D341Med (cell line): ENCODE results near the gene PDK4.
"Not testable (repeated sequence)": the region's sequence is repeated elsewhere in the genome, so short reads cannot be mapped to it uniquely, and the experiment has no call there.

Experiments used
- DNase-seq: peaks from one replicate; pipeline ENCODE4 v3.0.0; 2012; ENCODE audit warnings: low spot score

PDK4 gene

DNA sequence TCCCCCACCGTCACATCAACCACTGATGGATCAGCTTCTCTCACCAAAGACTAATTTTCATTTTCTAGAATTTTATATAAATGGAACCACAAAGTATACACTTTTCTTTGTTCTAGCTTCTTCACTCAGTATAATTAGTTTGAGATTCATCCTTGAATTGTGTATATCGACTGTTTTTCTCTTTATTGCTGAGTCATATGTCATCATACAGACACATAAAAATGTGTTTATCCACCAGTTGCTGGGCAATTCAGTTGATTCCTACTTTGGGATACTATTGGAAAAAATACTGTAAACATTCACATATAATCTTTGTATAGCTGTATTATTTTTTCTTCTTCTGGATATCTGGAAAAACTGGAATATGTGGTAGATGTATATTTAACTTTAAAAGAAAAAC is 26.6 kb downstream of the PDK4 start:
- DNase-seq: no peak

DNA sequence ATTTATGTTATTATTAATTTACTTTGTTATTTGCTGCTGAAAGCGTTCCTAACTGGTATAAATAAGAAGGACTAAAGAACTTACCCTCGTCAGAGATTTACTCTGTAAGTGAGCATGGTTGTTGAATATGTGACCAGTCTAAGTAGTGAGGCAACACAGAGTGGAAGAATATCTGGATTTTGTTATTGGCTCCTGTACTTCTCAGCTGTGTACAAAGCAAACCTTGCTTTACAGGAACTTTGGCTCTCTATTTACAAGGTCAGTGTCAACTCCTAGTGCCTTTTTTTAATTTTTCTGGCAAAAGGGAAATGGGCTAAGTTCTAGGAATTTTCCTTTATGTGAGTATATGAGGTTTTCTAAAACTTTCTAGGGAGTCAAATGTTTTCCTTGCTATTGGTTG is 35.6 kb downstream of the PDK4 start:
- DNase-seq: no peak

DNA sequence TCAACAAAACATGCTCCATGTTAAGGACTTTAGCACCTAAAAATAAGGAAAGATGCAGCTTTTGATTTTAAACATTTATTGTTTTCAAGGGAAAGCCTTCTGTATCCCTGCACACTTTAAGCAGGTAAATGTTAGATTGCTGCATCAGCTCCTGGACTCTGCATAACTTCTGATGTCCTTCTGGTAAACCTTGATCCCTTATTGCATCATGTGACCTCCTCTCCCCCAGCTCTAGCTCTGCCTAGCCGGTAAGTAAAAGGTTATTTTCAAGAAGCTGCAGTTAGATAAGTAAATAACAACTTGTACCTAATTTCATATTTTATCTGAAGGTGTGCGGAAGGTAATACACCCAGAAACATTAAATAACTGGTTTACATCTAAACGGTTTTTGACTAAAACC is 37.5 kb downstream of the PDK4 start:
- no peak for DNase-seq

DNA sequence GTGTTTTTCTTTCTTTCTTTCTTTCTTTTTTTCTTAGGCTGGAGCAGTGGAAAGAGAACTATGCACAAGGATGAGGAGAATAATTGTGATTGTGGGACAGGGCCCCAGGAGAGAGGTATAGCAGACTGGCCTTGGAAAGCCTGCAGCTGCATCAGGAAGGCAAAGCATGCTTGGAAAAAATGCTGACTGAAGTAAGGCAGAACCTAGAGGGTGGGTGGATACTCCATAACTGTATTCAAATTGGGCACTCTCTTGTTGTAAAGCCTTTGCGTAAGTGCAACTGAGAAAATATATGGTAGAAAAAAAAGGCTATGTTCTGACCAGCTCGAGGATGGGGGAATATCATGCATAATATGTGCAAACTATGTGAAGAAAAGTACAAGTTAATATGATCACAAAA is 39.5 kb downstream of the PDK4 start:
- DNase-seq: no peak

DNA sequence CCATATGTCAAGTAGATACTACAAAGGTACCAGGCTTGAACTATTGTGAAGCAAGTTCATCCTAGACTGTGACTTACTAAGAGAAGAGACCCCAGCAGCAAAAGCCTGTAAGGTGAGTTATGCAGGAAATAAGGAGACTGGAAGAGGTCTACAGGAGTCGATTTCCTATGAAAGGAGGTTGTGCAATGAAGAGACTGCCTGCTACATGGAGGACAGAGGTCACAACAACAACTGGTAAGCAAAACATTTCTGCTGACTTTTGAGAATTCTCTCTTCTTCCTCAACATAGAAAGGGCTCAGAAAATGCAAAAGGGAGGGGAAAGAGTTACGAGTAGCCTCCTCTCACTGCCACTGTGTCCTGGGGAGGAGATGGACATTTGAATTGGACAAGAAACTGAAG is 42.4 kb downstream of the PDK4 start:
- DNase-seq: no peak

DNA sequence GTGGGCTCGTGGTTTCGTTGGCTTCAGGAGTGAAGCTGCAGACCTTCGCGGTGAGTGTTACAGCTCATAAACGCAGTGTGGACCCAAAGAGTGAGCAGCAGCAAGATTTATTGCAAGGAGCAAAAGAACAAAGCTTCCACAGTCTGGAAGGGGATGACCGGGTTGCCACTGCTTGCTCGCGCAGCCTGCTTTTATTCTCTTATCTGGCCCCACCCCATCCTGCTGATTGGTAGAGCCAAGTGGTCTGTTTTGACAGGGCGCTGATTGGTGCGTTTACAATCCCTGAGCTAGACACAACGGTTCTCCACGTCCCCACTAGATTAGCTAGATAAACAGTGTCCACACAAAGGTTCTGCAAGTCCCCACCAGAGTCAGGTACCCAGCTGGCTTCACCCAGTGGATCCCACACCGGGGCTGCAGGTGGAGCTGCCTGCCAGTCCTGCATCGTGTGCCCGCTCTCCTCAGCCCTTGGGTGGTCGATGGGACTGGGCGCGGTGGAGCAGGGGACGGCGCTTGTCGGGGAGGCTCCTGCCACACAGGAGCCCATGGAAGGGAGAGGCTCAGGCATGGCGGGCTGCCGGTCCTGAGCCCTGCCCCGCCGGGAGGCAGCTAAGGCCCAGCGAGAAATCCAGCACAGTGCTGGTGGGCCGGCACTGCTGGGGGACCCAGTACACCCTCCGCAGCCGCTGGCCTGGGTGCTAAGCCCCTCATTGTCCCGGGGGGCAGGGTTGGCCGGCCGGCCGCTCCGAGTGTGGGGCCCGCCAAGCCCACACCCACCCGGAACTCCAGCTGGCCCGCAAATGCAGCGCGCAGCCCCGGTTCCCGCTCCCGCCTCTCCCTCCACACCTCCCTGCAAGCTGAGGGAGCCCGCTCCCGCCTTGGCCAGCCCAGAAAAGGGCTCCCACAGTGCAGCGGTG is 44.0 kb downstream of the PDK4 start:
- not testable (repeated sequence) for DNase-seq

DNA sequence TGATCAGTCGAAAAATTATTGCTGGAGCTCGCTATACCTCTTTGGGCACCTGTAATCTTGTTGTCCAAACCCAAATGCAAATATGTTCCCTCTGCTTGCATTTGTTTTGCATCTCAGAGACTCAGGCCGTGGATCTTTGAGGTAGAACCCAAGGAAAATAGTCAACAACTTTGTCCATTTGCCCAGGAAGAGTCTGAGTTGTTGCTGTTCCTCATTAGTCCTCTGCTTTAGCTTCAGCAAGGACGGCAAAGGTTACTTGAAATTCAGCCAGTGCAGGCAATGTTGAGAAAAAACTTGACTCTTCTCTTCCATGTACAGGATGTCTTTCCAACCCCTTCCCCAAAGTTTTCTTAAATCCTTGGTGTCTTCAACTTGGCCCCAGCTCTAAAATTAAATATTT is 45.8 kb downstream of the PDK4 start:
- DNase-seq: no peak

DNA sequence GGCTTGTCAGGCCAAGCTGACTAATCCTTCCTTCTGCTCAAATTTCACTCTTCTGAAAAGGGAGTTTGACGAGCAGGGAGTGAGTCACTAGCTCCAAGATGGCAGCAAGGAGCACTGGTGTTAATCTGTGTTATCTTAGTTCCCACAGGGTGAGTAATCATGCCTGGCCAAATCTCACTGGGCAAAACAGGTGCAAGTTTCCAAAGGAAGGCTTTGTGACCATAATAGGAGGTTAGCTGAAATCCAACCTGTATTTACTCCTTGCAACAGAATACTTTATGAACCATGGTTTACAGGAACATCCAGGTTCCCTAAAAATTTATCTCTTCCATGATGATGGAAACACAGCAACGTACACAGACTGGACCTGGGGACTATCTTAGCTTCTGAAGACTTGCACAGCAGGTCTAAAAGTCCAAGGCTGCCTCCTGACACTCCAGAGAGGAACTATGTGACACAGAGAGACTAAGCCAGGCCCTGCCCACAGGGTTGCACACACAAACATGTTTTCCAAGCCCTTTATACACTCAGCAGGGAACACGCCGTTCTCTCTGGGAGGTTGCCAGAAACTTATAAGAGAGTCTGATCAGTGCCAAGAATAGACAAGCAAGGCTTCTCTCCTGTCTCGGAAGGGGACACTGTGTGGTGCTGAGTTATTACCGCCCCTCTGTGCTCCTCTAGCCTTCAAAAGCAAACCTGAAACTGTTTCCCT is 46.3 kb downstream of the PDK4 start:
- DNase-seq: no peak

DNA sequence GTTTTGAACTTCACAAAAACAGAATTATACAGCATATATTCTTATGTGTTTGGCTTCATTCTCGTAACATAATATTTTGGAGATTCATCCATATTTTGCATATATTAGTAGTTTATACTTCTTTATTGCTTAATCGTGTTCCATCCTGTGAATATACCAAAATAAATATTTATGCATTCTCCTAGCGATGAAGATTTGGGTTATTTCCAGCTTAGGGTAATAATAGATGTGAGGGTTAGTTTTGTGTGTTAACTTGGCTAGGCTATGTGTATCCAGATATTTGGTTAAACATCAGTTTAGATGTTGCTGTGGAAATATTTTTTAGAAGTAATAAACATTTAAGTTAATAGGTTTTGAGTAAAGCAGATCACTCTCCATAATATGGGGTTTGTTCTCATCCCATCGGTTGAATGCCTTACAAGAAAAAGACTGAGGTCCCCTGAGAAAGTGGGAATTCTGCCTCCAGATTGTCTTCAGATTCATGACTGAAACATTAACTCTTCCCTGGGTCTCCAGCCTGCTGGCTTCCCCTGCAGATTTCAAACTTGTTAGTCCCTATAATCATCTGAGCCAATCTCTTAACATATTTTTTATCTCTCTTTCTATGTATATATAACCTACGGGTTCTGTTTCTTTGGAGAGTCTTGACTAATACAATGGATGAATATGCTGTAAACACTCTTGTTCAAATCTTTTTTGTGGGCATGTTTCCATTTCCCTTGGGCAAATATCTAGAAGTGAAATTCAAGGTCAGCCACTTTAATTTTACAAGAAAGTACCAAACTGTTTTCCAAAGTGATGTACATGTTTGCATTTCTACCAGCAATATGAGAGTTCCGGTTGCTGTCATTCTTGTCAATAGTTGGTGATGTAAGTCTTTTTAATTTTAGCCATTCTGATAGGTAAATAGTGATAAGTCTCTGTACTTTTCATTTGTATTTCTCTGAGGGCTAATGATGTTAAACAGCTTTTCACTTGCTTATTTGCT is 48.7 kb downstream of the PDK4 start:
- no peak for DNase-seq

DNA sequence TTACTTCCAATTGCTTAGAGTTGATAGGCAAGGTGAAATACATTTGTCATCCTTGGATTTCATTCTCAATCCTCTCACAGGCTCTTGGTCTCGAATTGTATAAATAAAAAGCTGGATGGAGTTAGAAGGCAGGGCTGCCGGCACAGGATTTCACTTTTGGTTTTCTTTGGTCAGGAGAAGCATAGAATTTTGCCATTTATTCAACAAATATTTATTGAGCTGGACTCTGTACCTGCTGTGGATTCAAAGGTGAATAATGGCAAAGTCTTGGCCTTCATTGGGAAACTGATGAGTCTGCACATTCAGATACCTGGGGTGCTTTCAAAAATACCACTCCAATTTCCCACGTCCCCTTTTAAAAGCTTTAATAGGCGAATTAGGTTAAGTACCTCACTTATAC is 49.7 kb downstream of the PDK4 start:
- no peak for DNase-seq

DNA sequence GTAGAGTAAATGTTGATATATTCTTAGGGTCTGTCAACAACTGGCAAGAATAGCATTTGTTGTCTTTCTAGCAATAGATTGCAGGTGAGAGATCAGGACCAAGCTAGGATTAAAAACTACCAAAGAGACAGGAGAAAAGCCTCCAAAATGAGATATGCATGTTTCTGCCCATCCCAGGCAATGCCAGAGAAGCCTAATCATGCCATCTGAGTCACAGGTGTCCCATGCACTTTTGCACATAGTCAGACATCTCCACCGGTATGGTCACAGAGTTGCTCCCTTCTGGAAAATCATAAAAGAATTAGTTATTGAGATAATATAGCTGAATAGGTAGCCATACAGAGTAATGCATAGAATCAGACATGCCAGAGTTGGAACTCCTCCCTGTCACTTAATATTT is 50.6 kb downstream of the PDK4 start:
- no peak for DNase-seq

DNA sequence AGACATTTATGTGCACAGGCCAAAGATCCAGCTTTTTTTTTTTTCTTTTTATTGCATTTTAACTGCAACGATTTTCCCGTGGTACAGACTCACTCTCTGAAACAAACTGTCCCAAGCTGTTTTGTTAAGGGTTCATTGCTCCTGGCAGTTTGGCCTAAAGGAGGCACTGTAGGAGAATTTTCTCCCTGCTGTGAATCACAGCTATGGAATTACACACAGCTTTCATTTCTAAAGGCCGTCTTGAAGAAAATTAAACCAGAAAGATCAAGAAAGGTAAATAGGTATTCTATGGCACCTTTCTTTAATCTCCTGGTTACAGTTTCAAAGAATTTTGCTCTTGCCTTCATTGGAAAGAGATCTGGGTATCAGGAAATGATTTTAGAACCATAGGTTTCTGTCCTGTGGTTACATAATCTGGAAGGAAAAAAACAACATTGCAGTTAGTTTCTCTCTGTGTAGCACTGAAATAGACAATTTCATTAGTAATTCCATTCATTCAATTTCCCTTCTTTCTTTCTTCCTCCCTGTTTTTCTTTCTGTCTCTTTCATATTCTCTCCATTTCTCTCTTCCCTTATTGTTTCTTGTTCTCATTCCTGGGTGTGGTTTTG is 51.2 kb downstream of the PDK4 start:
- peak; percentile 56 for DNase-seq

DNA sequence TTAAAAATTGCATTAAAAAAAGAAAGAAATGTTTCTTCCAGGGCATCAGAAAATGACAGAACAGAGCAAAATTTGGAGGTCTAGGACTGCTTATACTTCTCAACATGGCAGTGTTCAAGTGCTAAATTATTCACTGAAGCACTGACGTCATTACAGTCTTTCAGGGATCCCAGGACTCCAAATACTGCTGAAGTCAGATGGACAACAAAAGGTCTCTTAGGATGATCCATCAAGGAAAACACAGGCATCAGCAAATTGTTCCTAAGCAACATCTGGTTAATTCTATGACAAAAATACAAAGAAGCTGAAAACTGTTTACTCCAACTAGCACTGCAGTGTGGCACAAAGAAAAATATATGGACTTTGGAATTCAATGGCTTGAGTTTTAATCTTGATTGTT is 52.1 kb downstream of the PDK4 start:
- DNase-seq: no peak

DNA sequence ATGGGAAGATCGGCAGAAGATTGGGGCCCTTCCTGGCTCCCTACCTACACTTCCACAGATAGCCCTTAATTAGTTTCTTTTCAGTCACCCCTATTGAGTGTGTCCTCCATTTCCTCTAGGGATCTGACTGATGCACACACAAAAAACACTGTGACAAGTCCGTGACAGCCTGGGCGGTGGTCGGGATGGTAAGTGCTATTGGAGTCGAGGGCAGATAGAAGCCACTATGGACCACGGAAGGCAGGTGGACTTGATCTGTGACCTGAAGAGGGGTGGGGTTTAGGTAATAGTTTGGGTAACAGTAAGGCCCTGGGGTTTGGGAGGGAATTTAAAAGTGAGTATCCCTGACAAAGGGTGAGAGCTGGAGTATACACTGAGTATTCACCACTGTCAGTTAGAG is 53.0 kb downstream of the PDK4 start:
- DNase-seq: no peak

DNA sequence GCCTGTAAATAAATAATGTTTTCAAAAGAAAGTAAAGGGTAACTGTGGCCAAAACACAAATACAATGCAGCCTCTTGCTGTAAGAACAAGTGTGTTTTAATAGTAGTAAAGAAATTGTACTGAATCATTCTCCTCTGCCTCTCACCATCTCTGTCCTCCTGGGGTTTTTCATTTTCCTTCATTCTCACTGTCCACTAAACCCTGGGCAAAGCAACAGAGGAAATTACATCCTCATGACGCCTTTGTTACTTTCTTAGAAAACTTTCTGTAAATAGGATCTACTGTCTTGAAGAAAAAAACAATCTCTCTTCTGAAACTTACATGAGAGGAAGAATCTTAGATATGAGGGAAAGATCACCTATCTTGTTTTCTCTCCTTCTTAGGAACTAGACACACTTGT is 56.0 kb downstream of the PDK4 start:
- DNase-seq: no peak

DNA sequence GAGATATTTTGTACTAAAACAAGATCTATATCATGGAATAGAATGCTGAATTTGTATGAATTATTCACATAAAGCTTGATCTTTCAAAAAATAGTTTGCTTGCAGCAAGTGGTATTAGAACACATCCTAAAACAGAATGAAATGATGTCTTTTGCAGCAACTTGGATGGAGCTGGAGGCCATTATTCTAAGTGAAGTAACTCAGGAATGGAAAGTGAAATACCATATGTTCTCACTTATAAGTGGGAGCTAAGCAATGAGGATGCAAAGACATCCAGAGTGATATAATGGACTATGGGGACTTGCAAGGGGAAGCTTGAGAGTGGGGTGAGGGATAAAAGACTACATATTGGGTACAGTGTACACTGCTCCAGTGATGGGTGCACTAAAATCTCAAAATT is 56.9 kb downstream of the PDK4 start:
- no peak for DNase-seq

DNA sequence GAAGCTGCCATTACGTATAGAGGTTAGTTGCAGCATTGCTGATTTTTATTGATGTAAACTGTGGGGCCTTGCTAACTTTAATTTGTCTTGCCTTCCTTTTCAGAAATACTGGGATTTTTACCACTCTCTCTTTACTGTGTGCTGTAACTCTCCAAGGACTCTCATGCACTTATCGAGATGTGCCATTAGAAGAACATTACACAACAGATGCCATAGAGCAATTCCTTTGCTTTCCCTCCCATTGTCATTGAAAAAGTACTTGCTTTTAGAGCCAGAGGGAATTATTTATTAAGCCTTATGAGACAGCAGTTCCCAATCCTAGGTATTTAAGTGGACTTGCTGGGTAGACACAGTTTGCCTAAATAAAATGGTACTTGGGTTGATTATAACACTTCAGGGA is 58.8 kb downstream of the PDK4 start:
- no peak for DNase-seq

DNA sequence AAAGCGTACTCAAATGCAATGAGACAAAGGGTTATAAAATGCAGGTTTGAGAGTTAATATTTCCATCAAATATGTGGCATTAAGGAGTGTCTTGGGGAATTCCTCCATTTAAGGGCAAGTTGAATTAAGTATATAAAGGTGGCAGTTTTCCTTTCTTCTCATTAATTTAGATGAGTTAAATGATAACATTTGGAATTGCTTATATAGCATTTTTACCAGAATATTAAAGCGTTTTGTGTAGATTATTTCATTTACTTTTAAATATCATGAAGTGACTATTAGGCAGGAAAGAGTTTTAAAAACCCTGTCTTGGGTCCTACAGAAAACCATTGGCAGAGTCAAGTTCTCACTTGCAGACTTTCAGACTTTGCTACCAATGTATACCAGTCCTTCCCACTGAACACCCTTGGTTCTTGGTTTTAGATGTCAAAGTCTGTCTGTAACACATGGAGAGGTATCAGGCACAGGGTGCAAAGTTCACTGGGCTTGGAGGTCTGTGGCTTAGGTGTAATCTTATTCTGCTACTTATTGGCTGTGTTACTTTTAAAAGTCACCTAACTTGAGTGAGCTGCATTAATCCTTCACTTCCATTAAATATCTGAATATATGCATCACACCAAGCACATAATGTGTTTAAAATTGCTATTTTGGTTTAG is 59.5 kb downstream of the PDK4 start:
- DNase-seq: no peak

DNA sequence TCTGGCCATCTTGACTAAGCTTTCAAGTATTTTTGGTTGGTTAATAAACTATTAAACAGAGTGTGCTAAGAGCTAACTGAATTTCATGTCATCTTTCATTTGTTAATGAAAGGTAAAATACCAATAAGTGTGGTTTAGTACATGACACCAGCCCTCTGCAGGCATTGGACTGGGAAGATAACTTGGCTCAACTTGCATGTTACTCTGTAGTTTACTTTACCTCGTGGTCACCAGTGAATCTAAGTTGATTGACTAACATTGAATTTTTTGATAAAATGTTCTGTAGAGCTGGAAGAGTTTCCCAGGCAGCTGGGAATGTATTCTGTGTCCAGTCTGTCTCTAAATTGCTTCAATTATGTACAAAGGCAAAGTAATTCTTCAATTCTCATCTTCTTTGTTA is 60.7 kb downstream of the PDK4 start:
- DNase-seq: no peak

DNA sequence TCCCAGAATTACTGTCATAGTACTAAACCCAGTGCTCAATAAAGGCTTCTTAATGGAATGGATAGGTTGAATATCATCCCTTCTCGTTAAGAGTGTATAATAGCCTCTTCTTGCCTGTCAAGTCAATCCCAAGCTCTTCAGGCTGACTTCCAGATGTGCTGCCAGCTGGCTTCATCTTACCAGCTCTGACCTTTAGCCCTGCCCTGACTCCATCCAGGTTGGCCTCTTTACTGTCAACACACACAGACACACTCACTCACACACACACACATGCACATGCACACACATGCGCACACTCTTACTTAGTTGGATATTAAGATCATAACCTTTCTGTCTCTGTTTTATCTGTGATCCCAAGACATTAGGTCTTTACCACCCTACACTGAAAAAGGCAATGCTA is 61.5 kb downstream of the PDK4 start:
- DNase-seq: no peak
